MM.1S (cell line): ENCODE data around the gene RAB11FIP2.

Source experiments
- DNase-seq: peaks from one replicate; pipeline ENCODE4 v3.0.0-alpha.2; 2015
- H2AFZ ChIP-seq: fragments of 300-600 bp; sonication (generic); 2 replicates; pipeline ENCODE4 v1.6.0; 2016; ENCODE audit warnings: antibody characterized with exemption, low read length
- H3F3A ChIP-seq: fragments of 300-600 bp; sonication (generic); 2 replicates; pipeline ENCODE4 v1.6.1; 2016; ENCODE audit warnings: mild to moderate bottlenecking, antibody characterized with exemption, low read length, moderate library complexity, mixed read lengths; ENCODE audit not compliant: insufficient read depth
- H3K27ac ChIP-seq: fragments of 300-600 bp; sonication (generic); 2 replicates; pipeline ENCODE4 v1.5.1; 2016; ENCODE audit warnings: mild to moderate bottlenecking, low read length
- H3K27me3 ChIP-seq: fragments of 300-600 bp; sonication (generic); replicated peaks from 2 replicates; pipeline ENCODE4 v1.6.0; 2016; ENCODE audit warnings: low read length; ENCODE audit not compliant: insufficient read depth
- H3K36me3 ChIP-seq: fragments of 300-600 bp; sonication (generic); replicated peaks from 2 replicates; pipeline ENCODE4 v1.6.1; 2016; ENCODE audit warnings: mild to moderate bottlenecking, low read length, mixed read lengths; ENCODE audit not compliant: insufficient read depth
- H3K4me1 ChIP-seq: fragments of 300-600 bp; sonication (generic); 2 replicates; pipeline ENCODE4 v1.6.1; 2016; ENCODE audit warnings: low read length, mixed read lengths
- H3K4me2 ChIP-seq: fragments of 300-600 bp; sonication (generic); 2 replicates; pipeline ENCODE4 v1.6.0; 2016; ENCODE audit warnings: low read depth, low read length
- H3K4me3 ChIP-seq: fragments of 300-600 bp; sonication (generic); 2 replicates; pipeline ENCODE4 v1.5.1; 2016; ENCODE audit warnings: low read length, mixed read lengths
- H3K79me2 ChIP-seq: fragments of 300-600 bp; sonication (generic); 2 replicates; pipeline ENCODE4 v1.6.1; 2016; ENCODE audit warnings: mixed run types, low read length, mixed read lengths
- H3K9ac ChIP-seq: fragments of 300-600 bp; sonication (generic); 2 replicates; pipeline ENCODE4 v1.6.1; 2016; ENCODE audit warnings: low read length, mixed read lengths
- H3K9me2 ChIP-seq: fragments of 300-600 bp; sonication (generic); replicated peaks from 2 replicates; pipeline ENCODE4 v1.6.1; 2016; ENCODE audit warnings: mild to moderate bottlenecking, low read length, mixed read lengths; ENCODE audit not compliant: insufficient read depth
- H3K9me3 ChIP-seq: fragments of 300-600 bp; sonication (generic); replicated peaks from 2 replicates; pipeline ENCODE4 v1.6.1; 2016; ENCODE audit warnings: mild to moderate bottlenecking, low read length, mixed read lengths; ENCODE audit not compliant: insufficient read depth
- H4K20me1 ChIP-seq: fragments of 300-600 bp; sonication (generic); 2 replicates; pipeline ENCODE4 v1.6.1; 2016; ENCODE audit warnings: mild to moderate bottlenecking, low read length, moderate library complexity, mixed read lengths; ENCODE audit not compliant: insufficient read depth
- EZH2 ChIP-seq: fragments of 300-600 bp; sonication (generic); optimal IDR thresholded peaks from 2 replicates; pipeline ENCODE3; 2017; ENCODE audit warnings: low read depth, mild to moderate bottlenecking, antibody characterized with exemption, low read length, mixed read lengths
- EZH2phosphoT487 ChIP-seq: fragments of 300-600 bp; sonication (generic); IDR thresholded peaks from 2 replicates; pipeline ENCODE4 v1.6.1; 2018; ENCODE audit warnings: antibody characterized with exemption, low read length
- TF ChIP-seq, protein P1 (sequence below): fragments of 300-600 bp; sonication (generic); IDR thresholded peaks from 2 replicates; pipeline ENCODE4 v1.5.1; 2016; ENCODE audit warnings: antibody characterized with exemption, low read length, mixed read lengths

Gene RAB11FIP2

DNA sequence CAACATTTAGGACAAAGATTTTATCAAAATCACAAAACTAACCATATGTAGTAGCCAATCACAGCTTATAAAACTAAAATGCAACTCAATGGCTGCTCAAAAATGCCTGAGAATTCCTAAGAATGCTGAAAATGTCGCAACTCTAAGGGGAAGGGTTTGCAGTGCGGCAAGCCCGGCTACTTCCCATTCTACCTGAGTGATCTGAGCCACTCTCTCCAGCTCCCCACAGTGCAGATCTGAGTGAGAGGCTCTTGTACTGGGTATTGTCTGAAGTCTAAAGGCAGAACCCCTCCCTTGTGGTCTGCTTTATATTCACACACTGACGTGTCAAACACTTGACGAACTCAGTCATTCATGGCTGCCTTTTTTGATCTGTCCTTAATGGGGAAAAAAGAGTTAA, 28.9 kb downstream of the RAB11FIP2 start:
- H3K36me3 ChIP-seq, result no peaks in the 10 kb centered on the region
- no peaks in the 10 kb centered on the region for H3K9me2 ChIP-seq
- H3F3A ChIP-seq, result 0 out of 2 replicates have a peak, but pooled peaks cover 4% of the 10 kb centered on the region
- H3K27me3 ChIP-seq, result no peaks in the 10 kb centered on the region
- peaks cover 16% of the 10 kb centered on the region for H3K4me1 ChIP-seq
- no peak overlapping the region for H2AFZ ChIP-seq
- H4K20me1 ChIP-seq, result no peaks in the 10 kb centered on the region
- H3K9me3 ChIP-seq, result no peaks in the 10 kb centered on the region
- H3K9ac ChIP-seq, result no peak overlapping the region
- H3K4me2 ChIP-seq, result no peak overlapping the region
- no peak overlapping the region for H3K4me3 ChIP-seq
- no peak overlapping the region for H3K27ac ChIP-seq
- DNase-seq, result no peak
- no peaks in the 10 kb centered on the region for H3K79me2 ChIP-seq
- TF ChIP-seq, protein P1, sequence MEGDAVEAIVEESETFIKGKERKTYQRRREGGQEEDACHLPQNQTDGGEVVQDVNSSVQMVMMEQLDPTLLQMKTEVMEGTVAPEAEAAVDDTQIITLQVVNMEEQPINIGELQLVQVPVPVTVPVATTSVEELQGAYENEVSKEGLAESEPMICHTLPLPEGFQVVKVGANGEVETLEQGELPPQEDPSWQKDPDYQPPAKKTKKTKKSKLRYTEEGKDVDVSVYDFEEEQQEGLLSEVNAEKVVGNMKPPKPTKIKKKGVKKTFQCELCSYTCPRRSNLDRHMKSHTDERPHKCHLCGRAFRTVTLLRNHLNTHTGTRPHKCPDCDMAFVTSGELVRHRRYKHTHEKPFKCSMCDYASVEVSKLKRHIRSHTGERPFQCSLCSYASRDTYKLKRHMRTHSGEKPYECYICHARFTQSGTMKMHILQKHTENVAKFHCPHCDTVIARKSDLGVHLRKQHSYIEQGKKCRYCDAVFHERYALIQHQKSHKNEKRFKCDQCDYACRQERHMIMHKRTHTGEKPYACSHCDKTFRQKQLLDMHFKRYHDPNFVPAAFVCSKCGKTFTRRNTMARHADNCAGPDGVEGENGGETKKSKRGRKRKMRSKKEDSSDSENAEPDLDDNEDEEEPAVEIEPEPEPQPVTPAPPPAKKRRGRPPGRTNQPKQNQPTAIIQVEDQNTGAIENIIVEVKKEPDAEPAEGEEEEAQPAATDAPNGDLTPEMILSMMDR, result no peak
- TF ChIP-seq EZH2 (no peak), EZH2phosphoT487 (no peak)

DNA sequence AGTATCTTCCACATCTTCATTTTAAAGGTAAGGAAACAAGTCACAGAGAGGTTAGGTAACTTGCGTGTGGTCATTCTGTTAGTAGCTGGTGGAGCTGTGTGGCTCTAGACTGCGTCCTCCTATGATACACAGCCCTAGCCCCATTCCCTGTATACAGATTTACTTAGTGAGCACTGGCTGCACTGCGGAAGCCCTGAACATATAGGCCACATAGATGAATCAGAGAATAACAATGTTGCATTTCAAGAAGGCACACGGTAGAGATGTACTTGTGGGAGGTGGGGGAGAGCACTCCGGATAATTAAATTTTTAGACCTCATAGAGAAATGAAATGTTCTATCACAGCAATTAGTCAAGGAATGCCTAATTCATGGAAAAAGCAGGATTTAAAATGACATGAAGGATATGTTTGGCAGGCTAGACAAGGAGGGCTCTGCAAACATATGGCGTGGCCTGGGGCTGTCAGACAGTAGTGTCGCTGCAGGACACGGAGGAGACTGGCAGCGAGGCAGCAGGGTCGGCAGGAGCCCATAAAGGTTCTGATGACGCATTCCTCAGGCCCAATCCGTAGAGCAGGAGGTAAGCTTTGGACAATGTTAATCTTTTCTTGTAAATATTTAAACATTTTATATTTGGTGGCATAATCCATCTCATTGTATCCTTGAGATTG, 29.5 kb downstream of the RAB11FIP2 start:
- H3K4me1 ChIP-seq, result peaks cover 20% of the 10 kb centered on the region
- no peaks in the 10 kb centered on the region for H4K20me1 ChIP-seq
- no peak overlapping the region for H2AFZ ChIP-seq

DNA sequence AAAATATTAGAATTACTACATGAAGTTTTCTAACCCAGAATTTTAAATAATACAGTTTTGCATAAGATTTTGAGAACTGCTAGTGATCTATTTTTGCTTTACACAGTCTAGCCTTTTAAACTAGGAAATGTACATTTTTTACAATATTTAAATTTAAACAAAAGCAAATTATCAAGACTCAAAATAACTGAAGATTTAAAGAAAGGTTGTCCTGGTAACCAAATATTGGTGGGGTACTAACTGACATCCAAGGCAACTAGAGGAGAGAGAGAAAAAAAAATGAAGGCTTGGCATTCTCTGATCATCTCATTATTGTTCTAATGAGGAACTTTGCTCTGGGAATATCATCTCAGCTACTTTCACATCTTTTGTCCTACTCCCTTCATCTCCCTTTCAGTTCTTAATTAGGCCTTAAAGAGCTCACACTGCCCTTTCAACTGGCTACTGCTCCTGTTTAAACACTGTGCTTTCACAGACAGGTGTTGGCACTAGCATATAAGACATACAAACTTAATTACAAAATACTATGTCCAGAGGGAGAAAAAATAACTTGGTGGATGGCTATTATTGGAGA, 33.7 kb downstream of the RAB11FIP2 start:
- no peaks in the 10 kb centered on the region for H3K27me3 ChIP-seq
- H3K4me3 ChIP-seq, result no peak overlapping the region
- H2AFZ ChIP-seq, result no peak overlapping the region
- peak overlapping the region; percentile 27 for H3K4me2 ChIP-seq
- H3K9me3 ChIP-seq, result no peaks in the 10 kb centered on the region
- H3K27ac ChIP-seq, result no peak overlapping the region
- H3F3A ChIP-seq, result 0 out of 2 replicates have a peak, but pooled peaks cover 4% of the 10 kb centered on the region
- H4K20me1 ChIP-seq, result no peaks in the 10 kb centered on the region
- TF ChIP-seq EZH2, result no peak
- no peak for TF ChIP-seq EZH2phosphoT487
- TF ChIP-seq, protein P1, result no peak
- peaks cover 35% of the 10 kb centered on the region for H3K4me1 ChIP-seq
- no peak overlapping the region for H3K9ac ChIP-seq
- no peaks in the 10 kb centered on the region for H3K79me2 ChIP-seq
- H3K36me3 ChIP-seq, result no peaks in the 10 kb centered on the region
- no peaks in the 10 kb centered on the region for H3K9me2 ChIP-seq
- DNase-seq, result peak; percentile 16

More for the DNA sequence above, 29.5 kb downstream of the RAB11FIP2 start:
- no peak for DNase-seq
- Histone ChIP-seq H3K36me3 (no peaks in the 10 kb centered on the region), H3K4me2 (no peak overlapping the region), H3F3A (0 out of 2 replicates have a peak, but pooled peaks cover 4% of the 10 kb centered on the region), H3K9me2 (no peaks in the 10 kb centered on the region), H3K27me3 (no peaks in the 10 kb centered on the region), H3K9ac (no peak overlapping the region), H3K27ac (no peak overlapping the region), H3K4me3 (no peak overlapping the region), H3K9me3 (no peaks in the 10 kb centered on the region), H3K79me2 (no peaks in the 10 kb centered on the region)
- TF ChIP-seq, protein P1, result no peak
- no peak for TF ChIP-seq EZH2
- no peak for TF ChIP-seq EZH2phosphoT487
